Bronchial epithelial cell (primary cell): ENCODE data around the gene PRKAG2. TPM values are rescaled to one million over a fixed set of nuclear protein-coding genes. Genes with fewer than 3 reads are reported as not detected.

Experiments
- DNase-seq: peaks from one replicate; pipeline ENCODE4 v3.0.0-alpha.2; 2010; ENCODE audit warnings: low read depth
- FAIRE-seq: peaks from 2 replicates; lab custom pipeline; 2011; peaks lifted over from hg19 to GRCh38; lab: Jason Lieb, UNC
- H3K27me3 ChIP-seq: 2 replicates; pipeline ENCODE4 v1.5.1; 2011; ENCODE audit warnings: low read length; ENCODE audit not compliant: control insufficient read depth, insufficient read depth
- H3K36me3 ChIP-seq: 2 replicates; pipeline ENCODE4 v1.5.1; 2011; ENCODE audit warnings: low read length; ENCODE audit not compliant: control insufficient read depth, insufficient read depth
- H3K4me3 ChIP-seq: 2 replicates; pipeline ENCODE4 v1.5.1; 2011; ENCODE audit warnings: mild to moderate bottlenecking, low read depth, low read length, control low read depth
- total RNA-seq: library from RNA; depleted of rRNA; stranded (reverse); fragments of >200 nt; gene quantifications from 2 replicates; pipeline ENCODE4 v1.2.1, GENCODE V29; 2014
- TF ChIP-seq, protein P1 (sequence below): IDR thresholded peaks from 2 replicates; pipeline ENCODE4 v1.5.1; 2011; ENCODE audit warnings: mild to moderate bottlenecking, moderate library complexity, low read length, control low read depth, inconsistent platforms; ENCODE audit not compliant: insufficient read depth, severe bottlenecking

PRKAG2 gene
- total RNA-seq, 1 donor from 2014 or later = 24.5 TPM

- DNase-seq = no peak
- no peak overlapping the region for H3K4me3 ChIP-seq
- no peaks in the 10 kb centered on the region for H3K27me3 ChIP-seq
- H3K36me3 ChIP-seq = no peaks in the 10 kb centered on the region
- TF ChIP-seq, protein P1, sequence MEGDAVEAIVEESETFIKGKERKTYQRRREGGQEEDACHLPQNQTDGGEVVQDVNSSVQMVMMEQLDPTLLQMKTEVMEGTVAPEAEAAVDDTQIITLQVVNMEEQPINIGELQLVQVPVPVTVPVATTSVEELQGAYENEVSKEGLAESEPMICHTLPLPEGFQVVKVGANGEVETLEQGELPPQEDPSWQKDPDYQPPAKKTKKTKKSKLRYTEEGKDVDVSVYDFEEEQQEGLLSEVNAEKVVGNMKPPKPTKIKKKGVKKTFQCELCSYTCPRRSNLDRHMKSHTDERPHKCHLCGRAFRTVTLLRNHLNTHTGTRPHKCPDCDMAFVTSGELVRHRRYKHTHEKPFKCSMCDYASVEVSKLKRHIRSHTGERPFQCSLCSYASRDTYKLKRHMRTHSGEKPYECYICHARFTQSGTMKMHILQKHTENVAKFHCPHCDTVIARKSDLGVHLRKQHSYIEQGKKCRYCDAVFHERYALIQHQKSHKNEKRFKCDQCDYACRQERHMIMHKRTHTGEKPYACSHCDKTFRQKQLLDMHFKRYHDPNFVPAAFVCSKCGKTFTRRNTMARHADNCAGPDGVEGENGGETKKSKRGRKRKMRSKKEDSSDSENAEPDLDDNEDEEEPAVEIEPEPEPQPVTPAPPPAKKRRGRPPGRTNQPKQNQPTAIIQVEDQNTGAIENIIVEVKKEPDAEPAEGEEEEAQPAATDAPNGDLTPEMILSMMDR = no peak
- FAIRE-seq = no peak
Measured at GRCh38 chr7:151714201-151714600, 162.7 kb downstream of the PRKAG2 start.

DNA sequence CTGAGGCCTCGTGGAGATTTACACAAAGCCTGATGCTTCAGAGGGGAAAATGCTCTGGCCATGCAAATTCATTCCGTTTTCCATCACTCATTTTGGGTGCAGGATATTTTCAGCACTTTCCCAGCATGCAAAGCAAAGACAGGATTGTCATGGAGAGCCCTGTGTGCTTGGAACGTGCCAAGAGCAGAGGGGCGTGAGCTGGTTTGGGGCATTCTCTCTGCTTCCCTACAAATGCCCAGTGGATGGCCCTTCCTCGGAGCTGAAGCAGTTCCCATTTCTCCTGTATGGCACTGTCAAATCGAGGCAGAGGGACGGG is 164.1 kb downstream of the PRKAG2 start:
- Histone ChIP-seq H3K27me3 (no peaks in the 10 kb centered on the region), H3K4me3 (no peak overlapping the region), H3K36me3 (no peaks in the 10 kb centered on the region)
- TF ChIP-seq, protein P1 = no peak
- DNase-seq (no peak), FAIRE-seq (no peak)

DNA sequence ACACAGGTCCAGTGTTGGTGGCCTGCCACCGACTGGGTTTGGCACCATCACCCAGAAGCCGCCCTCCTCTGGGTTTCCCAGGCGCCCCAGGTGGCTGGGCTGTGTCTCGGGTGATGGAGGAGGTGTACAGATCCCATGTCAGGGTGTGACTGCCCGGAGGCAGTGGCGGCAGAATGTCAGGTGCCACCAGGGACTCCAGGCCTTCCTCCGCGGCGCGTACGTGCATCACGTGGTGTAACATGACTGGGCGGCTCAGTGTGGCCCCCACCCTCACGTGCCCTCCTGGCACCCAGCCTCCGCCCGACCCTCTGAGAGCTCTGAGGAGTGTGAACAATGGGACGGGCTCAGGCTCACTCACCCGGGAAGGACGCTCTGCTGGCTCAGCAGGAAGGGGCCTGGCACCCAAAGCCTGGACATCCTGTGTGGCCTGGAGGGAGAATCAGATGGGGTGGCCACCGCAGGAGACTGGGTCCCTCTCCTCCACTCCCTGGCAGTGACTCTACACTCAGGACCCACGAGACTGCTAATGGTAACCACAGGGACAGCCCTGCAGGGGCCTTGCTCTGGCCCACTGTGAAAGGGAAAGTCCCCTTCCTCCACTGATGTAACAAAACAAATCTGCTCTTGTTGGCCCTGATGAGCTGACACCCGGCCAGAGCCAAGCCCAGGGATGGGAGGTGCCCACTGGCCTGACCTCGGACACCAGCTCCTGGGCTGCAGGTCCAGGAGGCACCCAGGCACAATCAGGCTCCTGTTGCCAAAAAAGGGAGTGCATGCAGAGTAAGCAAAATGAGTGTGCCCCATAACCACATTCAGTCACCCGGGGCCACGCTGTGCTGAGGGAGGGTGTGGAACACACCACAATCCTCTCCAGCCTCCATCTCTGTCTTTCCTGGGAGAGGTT is 164.8 kb downstream of the PRKAG2 start:
- no peaks in the 10 kb centered on the region for H3K27me3 ChIP-seq
- no peak overlapping the region for H3K4me3 ChIP-seq
- FAIRE-seq = no peak
- no peaks in the 10 kb centered on the region for H3K36me3 ChIP-seq
- DNase-seq = no peak
- TF ChIP-seq, protein P1 = no peak

GRCh38 chr7:151711435-151711872 is 165.5 kb downstream of the PRKAG2 start:
- no peak overlapping the region for H3K4me3 ChIP-seq
- FAIRE-seq = no peak
- H3K36me3 ChIP-seq = no peaks in the 10 kb centered on the region
- no peak for DNase-seq
- H3K27me3 ChIP-seq = no peaks in the 10 kb centered on the region
- TF ChIP-seq, protein P1 = no peak

GRCh38 chr7:151710646-151711434 is 166.1 kb downstream of the PRKAG2 start:
- TF ChIP-seq, protein P1 = no peak
- FAIRE-seq (no peak), DNase-seq (no peak)
- H3K36me3 ChIP-seq = no peaks in the 10 kb centered on the region
- H3K27me3 ChIP-seq = no peaks in the 10 kb centered on the region
- no peak overlapping the region for H3K4me3 ChIP-seq
